Stimulated activated CD4-positive, alpha-beta T cell treated with anti-CD3 and anti-CD28 coated beads, Interleukin-1b, Interleukin-23, amount 100 ng/mL, for 24 hours (primary cell): Measurements from ENCODE around the gene PTPN22.
A peak's percentile ranks its signal among the peaks of the same experiment; 100 is the strongest.
"Not testable (repeated sequence)": the region's sequence is repeated elsewhere in the genome, so short reads cannot be mapped to it uniquely, and the experiment has no call there.

Experiments
- DNase-seq, 4 experiments: peaks; one replicate each; pipeline ENCODE4 v3.0.0-alpha.2; 2020; ENCODE audit warnings: low read depth in 4 of 4, low spot score in 1 of 4

Gene PTPN22

GRCh38 chr1:113852694-113853093 is 18.8 kb downstream of the PTPN22 start:
- not testable (repeated sequence) for DNase-seq

GRCh38 chr1:113850127-113850796 is 21.2 kb downstream of the PTPN22 start:
- DNase-seq: no peak

- no peak for DNase-seq
These were observed 22.4 kb downstream of the PTPN22 start for GRCh38 chr1:113849072-113849471.

- DNase-seq: no peak
These were observed 25.0 kb downstream of the PTPN22 start for GRCh38 chr1:113846391-113847035.

GRCh38 chr1:113836534-113836933 is 35.0 kb downstream of the PTPN22 start:
- no peak for DNase-seq

- peak in 1 of 4 experiments; percentile 15 for DNase-seq
These were observed 35.7 kb downstream of the PTPN22 start for GRCh38 chr1:113835686-113836290.

GRCh38 chr1:113834716-113835115 is 36.8 kb downstream of the PTPN22 start:
- DNase-seq: no peak

- DNase-seq: no peak
These were observed 41.5 kb downstream of the PTPN22 start for GRCh38 chr1:113830039-113830438.

GRCh38 chr1:113821916-113822315 is 49.6 kb downstream of the PTPN22 start:
- DNase-seq: no peak

GRCh38 chr1:113818578-113818977 is 52.9 kb downstream of the PTPN22 start:
- no peak for DNase-seq

GRCh38 chr1:113813218-113813617 is 58.3 kb downstream of the PTPN22 start:
- no peak for DNase-seq

- no peak for DNase-seq
These were observed 58.8 kb downstream of the PTPN22 start for GRCh38 chr1:113812661-113813135.

- DNase-seq: peak; percentile 90 to 97 (median 94)
These were observed 59.4 kb downstream of the PTPN22 start, which contains the start of gene RSBN1 for GRCh38 chr1:113811888-113812660. RSBN1 (minus strand) TSS chr1:113812476; CDS start chr1:113812412, 64 bp downstream.

GRCh38 chr1:113811156-113811887 is 60.2 kb downstream of the PTPN22 start:
- peak in 3 of 4 experiments; percentile 4 to 16 (median 4) for DNase-seq

GRCh38 chr1:113809670-113810602 is 61.6 kb downstream of the PTPN22 start:
- no peak for DNase-seq

- no peak for DNase-seq
These were observed 62.9 kb downstream of the PTPN22 start for GRCh38 chr1:113808450-113809195.

- no peak for DNase-seq
These were observed 65.9 kb downstream of the PTPN22 start for GRCh38 chr1:113805639-113806038.

GRCh38 chr1:113805256-113805531 is 66.3 kb downstream of the PTPN22 start:
- DNase-seq: no peak
